GM12864 (cell line): ENCODE results near the gene APOH.

ENCODE experiments used
- DNase-seq: peaks from one replicate; pipeline ENCODE4 v3.0.0-alpha.2; 2011; ENCODE audit warnings: low read depth
- H3K4me3 ChIP-seq: 2 replicates; pipeline ENCODE4 v1.5.1; 2011; ENCODE audit warnings: mild to moderate bottlenecking, low read depth, low read length, control low read depth
- CTCF ChIP-seq: IDR thresholded peaks from 2 replicates; pipeline ENCODE4 v1.5.1; 2011; ENCODE audit warnings: low read depth, mild to moderate bottlenecking, moderate library complexity, low read length, control low read depth, inconsistent platforms; ENCODE audit errors: missing control alignments

The APOH gene

GRCh38 chr17:66235377-66235994, 6.3 kb upstream of the APOH start:
- TF ChIP-seq CTCF, result no peak
- no peak for DNase-seq
- no peak overlapping the region for H3K4me3 ChIP-seq

GRCh38 chr17:66234611-66235010, 5.4 kb upstream of the APOH start:
- DNase-seq, result no peak
- no peak for TF ChIP-seq CTCF
- no peak overlapping the region for H3K4me3 ChIP-seq

GRCh38 chr17:66233023-66233753, 4.0 kb upstream of the APOH start:
- H3K4me3 ChIP-seq, result no peak overlapping the region
- no peak for DNase-seq
- no peak for TF ChIP-seq CTCF

GRCh38 chr17:66230922-66231591, 1.8 kb upstream of the APOH start:
- no peak for TF ChIP-seq CTCF
- DNase-seq, result no peak

GRCh38 chr17:66229783-66230538, 746 bp upstream of the APOH start:
- no peak for TF ChIP-seq CTCF
- DNase-seq, result no peak
- no peak overlapping the region for H3K4me3 ChIP-seq

More at GRCh38 chr17:66230922-66231591, 1.8 kb upstream of the APOH start:
- H3K4me3 ChIP-seq, result no peak overlapping the region

- no peak for DNase-seq
- no peak for TF ChIP-seq CTCF
- no peak overlapping the region for H3K4me3 ChIP-seq
Observed at GRCh38 chr17:66227212-66228045, 1.8 kb downstream of the APOH start.
